ENCODE results near the gene ITGB6.
A peak's percentile ranks its signal among the peaks of the same experiment; 100 is the strongest.

Gene ITGB6

GRCh38 chr2:160087854-160088745 is 112.0 kb downstream of the ITGB6 start:
- DNase-seq (ENCODE audit: low read depth): no peak

DNA sequence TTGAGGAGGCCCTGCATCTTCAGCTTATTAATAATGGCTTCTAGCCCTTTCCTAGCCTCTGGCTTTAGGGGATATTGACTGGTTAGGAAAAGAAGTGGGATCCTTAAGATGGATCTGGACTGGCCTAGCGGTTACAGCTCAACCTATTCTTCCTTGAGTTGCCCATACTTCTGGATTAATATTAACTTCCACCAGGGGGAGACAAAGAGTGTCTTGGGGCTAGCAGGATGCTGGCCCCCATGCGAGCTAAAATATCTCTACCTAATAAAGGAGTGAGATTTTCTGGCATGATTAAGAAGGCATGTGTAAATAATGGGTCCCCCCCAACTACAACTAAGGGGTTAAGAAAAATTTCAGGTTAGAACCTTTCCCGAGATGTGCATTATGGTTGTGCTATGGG is 114.4 kb downstream of the ITGB6 start:
- no peak for DNase-seq (ENCODE audit: low read depth)

DNA sequence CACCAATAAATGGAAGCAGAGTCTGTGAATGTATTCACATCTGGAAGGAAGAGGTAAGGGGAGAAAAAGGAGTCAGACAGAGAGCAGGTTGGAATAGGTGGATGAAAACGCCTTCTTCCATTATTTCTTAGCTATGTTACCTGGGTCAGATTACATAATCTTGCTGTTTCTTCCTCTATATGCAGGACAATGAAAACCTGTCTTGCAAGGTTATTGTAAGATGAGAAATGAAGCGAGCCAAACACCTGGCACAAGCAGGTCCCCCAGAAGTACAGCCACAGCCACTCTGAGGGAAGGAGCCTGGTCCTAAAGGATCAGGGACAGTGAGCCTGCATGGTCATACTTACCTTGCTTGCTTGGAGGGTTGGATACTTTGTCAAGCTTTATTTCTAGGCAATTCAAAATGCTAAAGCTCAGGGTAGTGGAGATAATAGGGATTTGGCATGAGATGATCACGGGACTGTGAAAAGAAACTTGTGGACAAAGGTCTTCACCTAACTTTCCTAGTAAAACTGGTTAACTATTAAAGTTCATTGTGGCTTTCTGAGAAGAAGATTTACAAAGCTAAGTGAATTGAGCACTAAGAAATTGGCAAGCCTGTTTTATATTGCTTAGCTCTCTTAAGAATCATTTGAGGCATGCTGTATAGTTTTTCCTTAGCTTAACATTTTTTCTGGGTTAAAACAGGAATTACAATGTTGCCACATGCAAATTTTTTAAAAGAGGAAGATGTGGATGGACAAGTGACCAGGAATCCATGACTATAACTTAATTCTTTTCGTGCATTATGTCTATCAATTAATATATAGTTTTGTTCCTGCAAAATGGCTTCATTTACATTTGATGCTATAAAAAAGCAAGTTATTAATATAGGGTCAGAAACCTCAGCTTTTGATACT is 121.9 kb downstream of the ITGB6 start:
- DNase-seq (ENCODE audit: low read depth): no peak

- no peak for DNase-seq (ENCODE audit: low read depth)
These were observed 123.2 kb downstream of the ITGB6 start for GRCh38 chr2:160076914-160077313.

DNA sequence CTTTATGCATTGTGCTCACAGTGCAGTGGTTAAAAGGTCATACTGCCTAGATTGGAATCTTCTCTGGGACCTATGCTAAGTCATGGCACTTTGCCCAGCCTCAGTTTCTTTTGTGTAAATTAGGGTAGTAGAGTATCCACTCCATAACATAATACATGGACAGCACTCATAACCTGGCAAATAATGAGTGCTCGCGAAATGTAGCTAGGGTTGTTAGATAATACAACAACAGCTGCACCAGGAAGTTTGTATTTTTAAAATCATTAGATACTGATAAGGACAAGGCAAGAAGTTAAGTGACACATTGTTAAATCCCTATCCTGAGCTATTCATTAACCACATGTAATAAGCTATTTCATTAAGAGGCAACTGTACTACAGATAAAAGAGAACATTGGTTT is 123.8 kb downstream of the ITGB6 start:
- no peak for DNase-seq (ENCODE audit: low read depth)

DNA sequence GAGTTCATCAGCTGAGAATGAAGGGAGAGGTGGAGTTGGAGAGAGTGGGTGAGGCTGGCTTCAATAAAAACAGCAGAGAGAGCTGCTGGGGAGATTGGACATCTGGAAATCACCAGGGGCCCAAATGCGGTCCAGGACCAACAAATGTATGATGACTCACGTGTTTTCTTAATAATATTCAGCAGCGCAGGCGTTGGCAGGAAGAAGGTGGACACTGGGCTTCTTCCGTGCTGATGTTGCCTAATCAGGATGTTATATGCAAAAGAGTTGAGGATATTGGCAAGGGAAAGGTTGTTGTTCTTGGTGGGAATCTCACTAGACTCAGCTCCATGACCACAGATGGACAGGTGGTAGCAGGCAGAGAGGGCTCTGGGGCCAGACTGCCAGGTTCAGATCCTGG is 124.9 kb downstream of the ITGB6 start:
- DNase-seq (ENCODE audit: low read depth): peak; percentile 90

DNA sequence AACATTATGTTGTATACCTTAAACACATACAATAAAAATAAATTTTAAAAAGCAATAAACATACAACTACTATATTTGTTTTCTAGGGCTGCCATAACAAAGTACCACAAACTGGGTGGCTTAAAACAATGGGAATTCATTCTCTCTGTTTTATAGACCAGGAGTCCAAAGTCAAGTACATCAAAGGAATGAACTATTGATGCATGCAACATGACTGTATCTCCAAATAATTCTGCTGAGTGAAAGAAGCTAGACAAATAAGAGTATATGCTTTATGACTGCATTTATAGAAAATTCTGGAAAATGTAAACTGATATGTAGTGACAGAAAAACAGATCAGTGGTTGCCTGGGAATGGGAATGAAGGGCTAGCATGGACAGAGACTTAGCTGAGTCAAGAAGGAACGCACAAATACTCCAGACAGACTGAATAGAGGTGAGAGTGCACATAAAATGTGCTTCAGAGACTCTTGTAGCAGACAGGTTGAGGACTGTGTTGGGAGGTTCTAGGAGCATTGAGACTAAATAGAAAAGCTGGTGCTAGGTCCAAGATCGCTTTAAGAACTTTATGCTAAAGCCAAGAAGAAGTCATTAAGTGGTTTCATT is 126.7 kb downstream of the ITGB6 start:
- no peak for DNase-seq (ENCODE audit: low read depth)

- DNase-seq (ENCODE audit: low read depth): no peak
These were observed 131.2 kb downstream of the ITGB6 start for GRCh38 chr2:160068906-160069305.

DNA sequence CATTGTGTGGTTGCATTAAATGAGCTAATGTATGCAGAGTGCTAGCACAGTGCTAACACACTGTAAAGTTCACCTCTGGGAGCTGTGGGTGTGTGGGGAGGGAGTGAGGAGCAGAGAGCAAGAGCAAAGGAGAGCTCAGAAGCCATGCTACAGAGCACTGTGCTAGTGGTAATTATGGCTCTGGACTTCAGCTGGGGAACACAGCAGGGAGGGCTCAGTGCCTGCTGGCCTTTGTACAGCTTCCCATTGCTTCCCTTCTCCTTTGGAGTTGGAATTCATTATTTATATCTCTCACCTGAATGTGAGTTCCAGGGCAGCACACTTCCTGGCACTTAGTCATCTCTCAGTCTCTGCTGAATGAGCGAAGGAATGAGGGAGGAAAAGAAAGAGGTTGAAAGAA is 135.2 kb downstream of the ITGB6 start:
- no peak for DNase-seq (ENCODE audit: low read depth)

GRCh38 chr2:160063879-160064612 is 136.0 kb downstream of the ITGB6 start:
- no peak for DNase-seq (ENCODE audit: low read depth)

GRCh38 chr2:160063271-160063670 is 136.8 kb downstream of the ITGB6 start:
- DNase-seq (ENCODE audit: low read depth): no peak

DNA sequence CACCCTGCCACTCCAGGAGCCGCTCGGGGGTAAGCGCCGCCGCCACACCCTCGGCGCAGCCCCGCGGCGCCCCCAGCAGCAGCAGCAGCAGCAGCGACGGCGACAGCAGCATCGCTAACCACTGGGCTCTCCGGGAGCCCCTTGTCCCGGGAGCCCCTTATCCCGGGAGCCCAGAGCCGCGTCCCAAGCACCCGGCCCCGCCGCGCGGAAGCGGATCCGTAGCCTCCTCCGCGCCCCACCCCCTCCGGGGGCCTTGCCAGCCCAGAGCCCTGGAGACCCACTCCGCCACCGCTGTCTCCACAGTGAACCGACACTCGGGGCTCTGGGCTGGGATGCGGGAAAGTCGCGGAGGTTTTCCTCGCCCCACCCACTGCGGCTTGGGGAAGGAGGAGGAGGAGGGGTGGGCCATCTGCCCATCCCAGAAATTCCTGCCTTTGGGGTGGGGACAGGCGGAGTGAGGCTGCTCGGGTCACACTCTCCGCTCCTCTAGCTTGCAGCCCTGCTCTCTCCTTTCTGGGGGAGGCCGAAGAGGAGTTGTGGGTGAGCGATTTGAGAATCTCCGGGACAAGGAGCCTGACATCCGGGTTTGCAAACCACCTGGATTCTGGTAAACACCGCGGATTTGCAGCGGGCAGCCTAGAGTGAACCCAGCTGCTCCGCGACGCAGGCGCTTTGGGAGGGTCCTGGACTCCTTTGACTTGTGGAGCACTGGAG is 137.6 kb downstream of the ITGB6 start, which contains the start of gene PLA2R1:
Gene PLA2R1 (minus strand): TSS at position 324 of the 714 bp plus-strand sequence. CDS start 212 bp downstream, at position 112.
- peak; percentile 3 for DNase-seq (ENCODE audit: low read depth)

GRCh38 chr2:160061944-160062291 is 138.2 kb downstream of the ITGB6 start:
- DNase-seq (ENCODE audit: low read depth): no peak

- DNase-seq (ENCODE audit: low read depth): no peak
These were observed 138.5 kb downstream of the ITGB6 start for GRCh38 chr2:160061533-160061932.

DNA sequence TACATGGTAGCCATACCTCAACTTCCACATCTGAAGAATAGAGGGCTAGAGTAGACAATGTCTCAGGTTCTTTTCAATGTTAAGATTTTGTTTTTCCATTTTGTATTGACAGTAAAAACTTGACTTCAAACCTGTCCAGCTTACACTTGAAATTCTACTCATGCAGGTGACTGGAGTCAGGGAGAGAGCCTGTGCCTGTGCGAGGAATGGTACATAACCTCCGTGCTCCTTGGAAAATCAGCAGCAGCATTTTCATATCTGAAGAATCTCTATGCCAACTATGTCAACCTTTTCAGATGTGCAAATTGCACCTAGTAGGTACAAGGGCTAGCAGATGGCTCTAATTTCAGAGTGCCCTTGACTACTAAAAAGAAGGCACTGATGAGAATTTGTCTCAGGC is 139.8 kb downstream of the ITGB6 start:
- DNase-seq (ENCODE audit: low read depth): no peak

GRCh38 chr2:160057356-160057755 is 142.7 kb downstream of the ITGB6 start:
- no peak for DNase-seq (ENCODE audit: low read depth)

GRCh38 chr2:160055726-160056108 is 144.4 kb downstream of the ITGB6 start:
- no peak for DNase-seq (ENCODE audit: low read depth)

GRCh38 chr2:160054984-160055725 is 144.9 kb downstream of the ITGB6 start:
- DNase-seq (ENCODE audit: low read depth): peak; percentile 27

GRCh38 chr2:160053946-160054345 is 146.1 kb downstream of the ITGB6 start:
- no peak for DNase-seq (ENCODE audit: low read depth)

- DNase-seq (ENCODE audit: low read depth): no peak
These were observed 147.5 kb downstream of the ITGB6 start for GRCh38 chr2:160052531-160052930.
